ENCODE measurements around the gene RBMS2.

- no peak for TF ChIP-seq CTCF (IDR thresholded peaks at IDR 0.05)
- no peak for TF ChIP-seq POLR2A (IDR thresholded peaks at IDR 0.05)
Observed at GRCh38 chr12:56546680-56547079, 25.1 kb downstream of the RBMS2 start.

All from uterus (tissue), 2 donors.